Fibroblast of lung (primary cell): Measurements from ENCODE around the gene UBE2U.

Experiments used
- EZH2 ChIP-seq: IDR thresholded peaks from 2 replicates; pipeline ENCODE4 v1.5.1; 2012; ENCODE audit warnings: low read length, control low read depth, mild to moderate bottlenecking; ENCODE audit errors: missing control alignments
- TF ChIP-seq, protein P1 (sequence below), 2 donors: IDR thresholded peaks in 1 of 2; conservative IDR thresholded peaks in 1 of 2; 1 replicate in 1 of 2; 2 replicates in 1 of 2; pipeline ENCODE4 v1.5.1; 2011 to 2012; ENCODE audit warnings: low read length in 2 of 2, control low read depth in 1 of 2, inconsistent platforms in 1 of 2, low read depth in 1 of 2, mild to moderate bottlenecking in 1 of 2

DNA sequence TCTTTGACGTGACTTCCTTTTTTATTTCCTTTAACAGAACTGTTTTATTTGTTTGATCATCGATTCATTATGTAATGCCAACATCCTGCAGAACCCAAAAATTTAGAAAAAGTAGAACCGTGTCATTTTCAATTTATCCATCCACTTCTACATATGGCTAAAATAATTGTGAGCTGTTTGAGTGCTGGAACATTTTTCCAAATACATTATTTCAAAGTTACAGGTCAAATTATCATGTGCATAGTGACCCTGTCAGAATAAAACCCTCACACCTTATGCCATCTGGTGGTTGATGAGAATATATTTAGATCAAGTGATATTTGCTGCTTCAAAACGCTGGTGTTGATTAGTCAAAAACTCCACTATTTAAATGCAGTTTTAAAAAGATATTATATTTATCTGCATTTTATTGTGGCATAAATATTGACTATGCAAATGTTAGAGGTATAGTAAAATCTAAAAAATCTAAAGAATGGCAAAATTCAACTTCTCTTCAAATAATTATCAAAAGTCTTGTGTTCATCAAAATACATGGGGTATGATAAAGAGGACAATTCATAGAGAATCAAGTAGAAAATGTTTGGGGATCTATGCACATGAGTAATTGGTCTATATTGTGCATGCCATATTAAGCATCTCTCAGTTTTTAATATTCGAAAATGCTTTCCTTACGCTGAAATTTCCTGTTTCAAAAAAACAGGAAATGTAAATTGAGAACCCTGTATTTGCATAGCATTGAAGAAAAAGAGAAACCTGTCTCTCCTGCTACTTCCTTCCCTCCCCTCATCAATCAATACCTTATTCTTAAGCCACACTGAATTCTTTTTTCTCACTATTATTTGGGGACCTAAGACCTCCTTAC lies 39.7 kb downstream of the UBE2U start:
- TF ChIP-seq, protein P1, sequence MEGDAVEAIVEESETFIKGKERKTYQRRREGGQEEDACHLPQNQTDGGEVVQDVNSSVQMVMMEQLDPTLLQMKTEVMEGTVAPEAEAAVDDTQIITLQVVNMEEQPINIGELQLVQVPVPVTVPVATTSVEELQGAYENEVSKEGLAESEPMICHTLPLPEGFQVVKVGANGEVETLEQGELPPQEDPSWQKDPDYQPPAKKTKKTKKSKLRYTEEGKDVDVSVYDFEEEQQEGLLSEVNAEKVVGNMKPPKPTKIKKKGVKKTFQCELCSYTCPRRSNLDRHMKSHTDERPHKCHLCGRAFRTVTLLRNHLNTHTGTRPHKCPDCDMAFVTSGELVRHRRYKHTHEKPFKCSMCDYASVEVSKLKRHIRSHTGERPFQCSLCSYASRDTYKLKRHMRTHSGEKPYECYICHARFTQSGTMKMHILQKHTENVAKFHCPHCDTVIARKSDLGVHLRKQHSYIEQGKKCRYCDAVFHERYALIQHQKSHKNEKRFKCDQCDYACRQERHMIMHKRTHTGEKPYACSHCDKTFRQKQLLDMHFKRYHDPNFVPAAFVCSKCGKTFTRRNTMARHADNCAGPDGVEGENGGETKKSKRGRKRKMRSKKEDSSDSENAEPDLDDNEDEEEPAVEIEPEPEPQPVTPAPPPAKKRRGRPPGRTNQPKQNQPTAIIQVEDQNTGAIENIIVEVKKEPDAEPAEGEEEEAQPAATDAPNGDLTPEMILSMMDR (conservative IDR thresholded peaks at IDR 0.05 in 1 of 2, IDR thresholded peaks at IDR 0.05 in 1 of 2; ENCODE audit: low read depth in 1 of 2, low read length in 2 of 2): peak in 1 of 2 donors; percentile 37
- TF ChIP-seq EZH2: no peak
